Caco-2 (cell line): ENCODE data around the gene PSG7. TPM values are rescaled to one million over a fixed set of nuclear protein-coding genes. Genes with fewer than 3 reads are reported as not detected.
A peak's percentile ranks its signal among the peaks of the same experiment; 100 is the strongest.
"Not testable (repeated sequence)": the region's sequence is repeated elsewhere in the genome, so short reads cannot be mapped to it uniquely, and the experiment has no call there.

Experiments used
- BruUV-seq: library from RNA; stranded (reverse); fragments of 400-500 nt; replicated peaks from 2 replicates; lab custom pipeline; 2021; lab: Mats Ljungman, UMichigan
- CTCF ChIA-PET: fragments of 300-600 bp; sonication (Branson Sonifier 250); formaldehyde crosslinking; loops from one replicate; lab custom pipeline; 2022; ENCODE audit warnings: antibody characterized with exemption; lab: Charles Lee
- POLR2A ChIA-PET: fragments of 300-600 bp; sonication (Branson Sonifier 250); formaldehyde crosslinking; loops from one replicate; lab custom pipeline; 2022; ENCODE audit warnings: antibody characterized with exemption; lab: Charles Lee
- DNase-seq, 2 experiments: peaks; one replicate each; pipeline versions ENCODE4 v3.0.0 to v3.0.0-alpha.2; 2020 to 2022
- H3K27me3 ChIP-seq: replicated peaks from 2 replicates; pipeline ENCODE4 v1.6.0; 2011; ENCODE audit warnings: low read length; ENCODE audit not compliant: control insufficient read depth, insufficient read depth
- H3K36me3 ChIP-seq: 2 replicates; pipeline ENCODE4 v1.5.1; 2011; ENCODE audit warnings: low read length; ENCODE audit not compliant: control insufficient read depth, insufficient read depth
- H3K4me1 ChIP-seq: fragments of 250-450 bp; sonication (Bioruptor Pico); 2 replicates; pipeline ENCODE4 v1.5.1; 2020; ENCODE audit warnings: mild to moderate bottlenecking
- H3K4me3 ChIP-seq: 2 replicates; pipeline ENCODE4 v1.5.1; 2011; ENCODE audit warnings: low read depth, mild to moderate bottlenecking, control low read depth, low read length
- H3K9me3 ChIP-seq: fragments of 250-450 bp; sonication (Bioruptor Pico); 2 replicates; pipeline ENCODE4 v1.5.1; 2020; ENCODE audit warnings: mild to moderate bottlenecking, moderate library complexity
- H3K27ac Mint-ChIP-seq: one replicate; pipeline ENCODE4 v1.8.0; 2022; ENCODE audit warnings: mixed read lengths; ENCODE audit not compliant: unreplicated experiment
- H3K27me3 Mint-ChIP-seq: one replicate; pipeline ENCODE4 v1.8.0; 2022; ENCODE audit warnings: mixed read lengths; ENCODE audit not compliant: insufficient read depth, unreplicated experiment
- H3K36me3 Mint-ChIP-seq: one replicate; pipeline ENCODE4 v1.8.0; 2022; ENCODE audit warnings: mild to moderate bottlenecking, mixed read lengths; ENCODE audit not compliant: insufficient read depth, unreplicated experiment
- H3K4me1 Mint-ChIP-seq: one replicate; pipeline ENCODE4 v1.8.0; 2022; ENCODE audit warnings: low read depth, mixed read lengths; ENCODE audit not compliant: unreplicated experiment
- H3K4me3 Mint-ChIP-seq: one replicate; pipeline ENCODE4 v1.8.0; 2022; ENCODE audit warnings: mild to moderate bottlenecking, moderate library complexity, mixed read lengths; ENCODE audit not compliant: unreplicated experiment
- H3K9me3 Mint-ChIP-seq: one replicate; pipeline ENCODE4 v1.8.0; 2022; ENCODE audit warnings: mixed read lengths; ENCODE audit not compliant: unreplicated experiment
- intact Hi-C: fragments of 100-400 bp; cut with micrococcal nuclease; formaldehyde crosslinking; loops from one replicate; pipeline ENCODE4 v1.10.0; 2022; ENCODE audit not compliant: unreplicated experiment
- total RNA-seq: library from RNA; stranded (reverse); gene quantifications from 2 replicates; pipeline ENCODE4 v1.2.3, GENCODE V29; 2022

The PSG7 gene
- total RNA-seq, 1 experiment from 2014 or later, result not detected

DNA sequence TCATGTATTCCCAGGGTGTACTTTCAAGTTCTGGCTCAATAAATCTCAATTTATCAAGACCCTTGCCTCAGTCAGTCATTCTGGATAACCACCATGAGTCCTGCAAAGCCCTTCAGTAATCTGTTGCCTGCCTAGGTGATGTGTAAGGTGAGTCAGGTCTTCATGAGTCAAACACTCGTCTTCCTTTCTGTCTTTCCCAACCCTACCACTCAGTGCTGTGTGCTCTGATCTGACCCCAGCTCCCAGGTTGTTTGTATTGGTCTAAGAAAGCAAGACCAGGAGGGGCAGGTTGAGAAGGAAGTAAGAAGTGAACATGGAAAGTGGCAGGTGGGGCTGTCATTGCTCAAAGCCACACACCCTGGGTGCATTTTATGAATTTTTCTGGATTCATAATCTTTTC, 39.3 kb downstream of the PSG7 start:
- POLR2A ChIA-PET, H3K27me3 Mint-ChIP-seq, H3K9me3 ChIP-seq, CTCF ChIA-PET, H3K4me3 ChIP-seq, H3K36me3 ChIP-seq, BruUV-seq, H3K27me3 ChIP-seq: not testable (repeated sequence)
- peaks cover 28% of the 10 kb centered on the region for H3K36me3 Mint-ChIP-seq
- peaks cover 31% of the 10 kb centered on the region for H3K4me1 Mint-ChIP-seq
- peak overlapping the region; percentile 31 for H3K4me3 Mint-ChIP-seq
- peaks cover 24% of the 10 kb centered on the region for H3K9me3 Mint-ChIP-seq
- intact Hi-C loops, result loop anchor here (5.0 kb wide), 1 partner anchor 65 kb away; no protein-coding TSS in a partner anchor
- peak overlapping the region; percentile 93 for H3K27ac Mint-ChIP-seq
- H3K4me1 ChIP-seq, result peaks cover 36% of the 10 kb centered on the region
- peak; percentile 34 to 50 for DNase-seq

DNA sequence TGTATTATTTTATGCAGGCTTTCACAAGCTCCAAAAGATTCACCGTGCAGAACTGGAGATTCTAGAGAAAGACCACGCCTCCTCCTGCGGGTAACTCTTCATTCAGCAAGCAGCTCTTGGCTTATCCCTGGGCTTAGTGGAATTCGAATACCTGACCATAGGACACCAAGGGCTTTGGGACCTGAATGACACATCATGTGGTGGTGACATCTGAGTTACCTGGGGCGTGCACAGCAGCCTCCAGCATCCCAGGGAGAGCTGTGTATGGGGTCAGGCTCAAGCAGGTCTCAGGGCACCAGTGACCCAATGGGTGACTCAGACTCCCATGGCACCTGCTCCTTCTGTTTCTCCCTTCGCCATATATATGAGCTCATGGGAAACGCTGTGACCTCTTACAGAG, 46.6 kb downstream of the PSG7 start:
- H3K4me3 Mint-ChIP-seq, CTCF ChIA-PET, POLR2A ChIA-PET, H3K27me3 ChIP-seq, H3K4me1 Mint-ChIP-seq, H3K36me3 Mint-ChIP-seq, H3K9me3 ChIP-seq, intact Hi-C loops, H3K4me1 ChIP-seq, DNase-seq, H3K36me3 ChIP-seq, BruUV-seq, H3K4me3 ChIP-seq, H3K27ac Mint-ChIP-seq, H3K27me3 Mint-ChIP-seq: not testable (repeated sequence)
- H3K9me3 Mint-ChIP-seq, result peaks cover 24% of the 10 kb centered on the region

DNA sequence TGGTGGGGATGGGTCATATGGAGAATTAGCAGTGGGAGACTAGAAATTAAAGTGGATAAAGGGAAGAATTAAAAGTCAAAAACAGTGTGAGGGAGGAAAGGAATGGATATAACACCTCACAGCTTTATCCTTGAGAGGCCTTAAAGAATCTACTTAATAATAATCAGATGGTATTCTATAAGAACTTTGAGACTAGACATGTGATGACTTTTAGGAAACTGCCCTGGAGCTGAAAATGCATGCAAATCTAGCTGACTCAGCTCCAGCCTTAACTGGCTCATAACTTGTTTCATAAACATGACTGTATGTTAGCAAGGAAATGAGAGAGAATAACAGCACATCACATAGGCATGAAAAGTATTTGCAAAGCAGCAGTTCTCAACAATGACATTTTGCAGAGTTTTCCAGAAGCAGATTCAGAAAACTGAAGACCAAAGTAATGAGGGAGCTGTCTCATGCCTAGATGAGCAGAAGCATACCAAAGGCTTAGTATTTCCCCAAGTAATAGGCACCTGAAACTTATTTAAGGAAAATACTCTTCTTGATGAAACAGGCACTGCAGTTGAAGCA, 49.0 kb downstream of the PSG7 start:
- H3K36me3 ChIP-seq, H3K4me1 ChIP-seq, H3K4me3 ChIP-seq, BruUV-seq, H3K36me3 Mint-ChIP-seq, H3K4me3 Mint-ChIP-seq, H3K27me3 Mint-ChIP-seq, DNase-seq, H3K9me3 ChIP-seq, POLR2A ChIA-PET, intact Hi-C loops, H3K27me3 ChIP-seq, CTCF ChIA-PET: not testable (repeated sequence)
- Mint-ChIP-seq H3K4me1 (peaks cover 16% of the 10 kb centered on the region), H3K9me3 (peaks cover 25% of the 10 kb centered on the region), H3K27ac (peak overlapping the region; percentile 51)

GRCh38 chr19:42882730-42883129, 54.3 kb downstream of the PSG7 start:
- POLR2A ChIA-PET, H3K36me3 Mint-ChIP-seq, BruUV-seq: not testable (repeated sequence)

DNA sequence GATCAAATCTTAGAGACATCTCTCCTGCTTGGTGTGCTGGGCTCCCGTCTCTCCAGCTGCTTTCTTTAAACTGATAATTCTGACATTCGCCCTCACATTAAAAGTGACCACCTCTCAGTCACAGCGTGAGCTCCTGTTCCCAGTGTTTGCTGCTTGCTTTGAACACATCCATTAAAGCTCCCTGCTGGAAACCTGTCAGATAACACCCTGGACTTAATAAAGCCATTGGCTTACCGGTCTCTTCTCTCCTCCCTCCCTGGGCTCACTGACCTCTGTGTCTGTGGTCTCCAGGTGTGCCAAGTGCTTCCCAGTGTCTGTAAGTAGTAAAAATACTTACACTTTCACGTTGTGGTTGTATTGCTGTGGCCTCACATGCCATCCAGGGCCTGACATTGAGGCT, 55.0 kb downstream of the PSG7 start:
- H3K9me3 ChIP-seq, H3K4me3 Mint-ChIP-seq, H3K36me3 ChIP-seq, H3K4me3 ChIP-seq, H3K27me3 Mint-ChIP-seq, H3K27ac Mint-ChIP-seq, CTCF ChIA-PET, intact Hi-C loops, POLR2A ChIA-PET, H3K27me3 ChIP-seq, H3K36me3 Mint-ChIP-seq, DNase-seq, H3K4me1 ChIP-seq, BruUV-seq: not testable (repeated sequence)
- Mint-ChIP-seq H3K9me3 (peaks cover 30% of the 10 kb centered on the region), H3K4me1 (peaks cover 10% of the 10 kb centered on the region)

More at GRCh38 chr19:42882730-42883129, 54.3 kb downstream of the PSG7 start:
- H3K36me3 ChIP-seq, H3K27ac Mint-ChIP-seq, DNase-seq, H3K4me1 ChIP-seq, H3K4me3 Mint-ChIP-seq, H3K27me3 ChIP-seq, H3K27me3 Mint-ChIP-seq, H3K9me3 ChIP-seq, H3K4me3 ChIP-seq, intact Hi-C loops: not testable (repeated sequence)
- Mint-ChIP-seq H3K4me1 (peaks cover 14% of the 10 kb centered on the region), H3K9me3 (peaks cover 37% of the 10 kb centered on the region)
- CTCF ChIA-PET, result interaction anchor here (0.6 kb wide), 1 partner anchor 1683 kb away, joined by 3 read pairs; no protein-coding TSS in a partner anchor
